Fibroblast of pulmonary artery (primary cell): ENCODE results near the gene TMBIM6.
"Not testable (repeated sequence)": the region's sequence is repeated elsewhere in the genome, so short reads cannot be mapped to it uniquely, and the experiment has no call there.

Experiments
- DNase-seq: peaks from one replicate; pipeline ENCODE4 v3.0.0-alpha.2; 2010; ENCODE audit warnings: low read depth
- H3K4me3 ChIP-seq: replicated peaks from 2 replicates; pipeline ENCODE4 v1.5.1; 2011; ENCODE audit warnings: low read depth, mild to moderate bottlenecking, control low read depth, low read length, moderate library complexity
- TF ChIP-seq, protein P1 (sequence below): IDR thresholded peaks from 2 replicates; pipeline ENCODE4 v1.5.1; 2011; ENCODE audit warnings: mild to moderate bottlenecking, control low read depth, low read length, inconsistent platforms; ENCODE audit errors: missing control alignments

TMBIM6 gene

DNA sequence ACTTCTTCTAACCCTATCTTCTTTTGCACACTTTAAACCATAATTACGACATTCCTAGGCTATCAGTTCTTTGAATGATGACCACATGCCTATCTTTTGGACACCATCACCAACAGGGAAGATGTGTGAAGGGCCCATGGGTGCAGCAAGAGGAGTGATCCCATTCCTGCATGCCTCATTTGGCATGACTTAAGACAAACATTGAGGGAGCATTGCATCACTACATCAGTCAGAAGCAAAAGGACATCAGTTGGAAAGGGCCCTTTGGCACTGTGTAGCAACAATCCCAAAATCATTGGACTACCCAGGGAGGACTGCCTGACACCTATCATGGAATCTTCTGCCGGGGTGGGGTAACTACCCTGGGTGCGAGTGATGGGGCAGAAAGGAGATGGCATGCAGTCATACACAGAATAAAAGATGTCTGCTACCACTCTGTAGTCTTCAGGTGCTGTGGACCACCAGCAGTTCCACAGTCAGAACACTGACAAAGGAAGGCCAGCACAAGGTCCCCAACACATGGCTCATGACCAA, 10.7 kb upstream of the TMBIM6 start:
- H3K4me3 ChIP-seq: no peak overlapping the region
- DNase-seq: no peak
- TF ChIP-seq, protein P1, sequence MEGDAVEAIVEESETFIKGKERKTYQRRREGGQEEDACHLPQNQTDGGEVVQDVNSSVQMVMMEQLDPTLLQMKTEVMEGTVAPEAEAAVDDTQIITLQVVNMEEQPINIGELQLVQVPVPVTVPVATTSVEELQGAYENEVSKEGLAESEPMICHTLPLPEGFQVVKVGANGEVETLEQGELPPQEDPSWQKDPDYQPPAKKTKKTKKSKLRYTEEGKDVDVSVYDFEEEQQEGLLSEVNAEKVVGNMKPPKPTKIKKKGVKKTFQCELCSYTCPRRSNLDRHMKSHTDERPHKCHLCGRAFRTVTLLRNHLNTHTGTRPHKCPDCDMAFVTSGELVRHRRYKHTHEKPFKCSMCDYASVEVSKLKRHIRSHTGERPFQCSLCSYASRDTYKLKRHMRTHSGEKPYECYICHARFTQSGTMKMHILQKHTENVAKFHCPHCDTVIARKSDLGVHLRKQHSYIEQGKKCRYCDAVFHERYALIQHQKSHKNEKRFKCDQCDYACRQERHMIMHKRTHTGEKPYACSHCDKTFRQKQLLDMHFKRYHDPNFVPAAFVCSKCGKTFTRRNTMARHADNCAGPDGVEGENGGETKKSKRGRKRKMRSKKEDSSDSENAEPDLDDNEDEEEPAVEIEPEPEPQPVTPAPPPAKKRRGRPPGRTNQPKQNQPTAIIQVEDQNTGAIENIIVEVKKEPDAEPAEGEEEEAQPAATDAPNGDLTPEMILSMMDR: no peak

DNA sequence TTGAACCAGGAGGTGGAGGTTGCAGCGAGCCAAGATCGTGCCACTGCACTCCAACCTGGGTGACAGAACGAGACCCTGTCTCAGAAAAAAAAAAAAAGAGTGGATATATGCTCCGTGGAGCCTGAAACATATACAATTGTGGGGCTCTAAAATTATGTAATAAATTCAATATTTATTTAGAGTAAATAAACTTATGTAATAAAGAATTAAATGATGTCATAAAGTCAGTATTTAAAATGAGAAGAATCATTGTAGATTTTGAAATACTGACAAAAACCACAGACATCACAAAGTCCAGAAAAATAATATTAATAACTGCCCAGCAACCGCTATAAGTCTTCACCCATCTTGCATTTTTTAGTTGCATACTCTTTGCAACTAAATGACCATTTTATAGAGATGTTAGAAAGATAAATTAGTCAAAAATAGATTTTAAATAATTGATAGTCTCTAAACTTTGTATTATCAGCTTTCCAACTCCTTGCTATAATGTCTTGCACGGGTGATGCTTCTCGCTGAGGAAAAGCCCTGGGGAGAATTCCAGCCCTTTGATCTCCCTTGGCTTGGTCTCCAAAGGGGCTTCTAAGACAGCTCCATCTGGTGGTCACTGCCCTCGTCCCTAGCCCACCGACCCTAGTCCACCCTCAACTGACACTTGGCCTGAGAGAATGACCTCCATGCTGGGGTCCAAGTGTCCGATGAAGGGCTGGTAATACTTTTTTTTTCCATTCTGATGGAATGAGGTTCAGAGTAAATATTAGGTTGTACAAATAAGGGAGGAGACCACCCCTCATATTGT, 7.9 kb upstream of the TMBIM6 start:
- H3K4me3 ChIP-seq: no peak overlapping the region
- no peak for DNase-seq
- TF ChIP-seq, protein P1: no peak

DNA sequence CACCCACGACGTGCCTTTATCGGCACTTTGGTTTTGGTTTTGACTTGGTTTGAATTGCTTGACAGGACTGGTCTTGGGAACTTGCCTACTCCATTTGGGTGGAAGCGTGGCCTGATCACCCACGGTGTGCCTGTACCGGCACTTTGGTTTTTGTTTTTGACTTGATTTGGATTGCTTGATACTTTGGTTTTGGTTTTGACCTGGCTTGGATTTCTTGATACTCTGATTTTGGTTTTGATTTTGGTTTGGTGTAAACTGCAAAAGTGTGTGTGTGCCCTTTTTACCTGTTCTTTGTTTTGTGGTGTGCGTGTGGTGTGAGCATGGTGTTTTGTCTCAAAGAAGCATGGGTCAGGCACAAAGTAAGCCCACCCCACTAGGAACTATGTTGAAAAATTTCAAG, 6.5 kb upstream of the TMBIM6 start:
- not testable (repeated sequence) for DNase-seq, H3K4me3 ChIP-seq

DNA sequence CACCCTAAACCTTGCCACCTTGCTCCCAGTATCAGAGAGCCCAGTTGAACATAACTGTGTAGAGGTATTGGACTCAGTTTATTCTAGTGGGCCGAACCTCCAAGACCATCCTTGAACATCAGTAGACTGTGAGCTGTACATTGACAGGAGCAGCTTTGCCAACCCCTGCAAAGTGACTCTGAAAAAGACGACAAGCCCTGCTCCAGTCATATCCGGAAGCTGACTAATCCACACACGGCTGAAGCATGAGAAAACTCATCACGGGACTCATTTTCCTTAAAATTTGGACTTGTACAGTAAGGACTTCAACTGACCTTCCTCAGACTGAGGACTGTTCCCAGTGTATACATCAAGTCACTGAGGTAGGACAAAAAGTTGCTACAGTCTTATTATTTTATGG, 2.6 kb upstream of the TMBIM6 start:
- DNase-seq: peak; percentile 47
- not testable (repeated sequence) for H3K4me3 ChIP-seq

DNA sequence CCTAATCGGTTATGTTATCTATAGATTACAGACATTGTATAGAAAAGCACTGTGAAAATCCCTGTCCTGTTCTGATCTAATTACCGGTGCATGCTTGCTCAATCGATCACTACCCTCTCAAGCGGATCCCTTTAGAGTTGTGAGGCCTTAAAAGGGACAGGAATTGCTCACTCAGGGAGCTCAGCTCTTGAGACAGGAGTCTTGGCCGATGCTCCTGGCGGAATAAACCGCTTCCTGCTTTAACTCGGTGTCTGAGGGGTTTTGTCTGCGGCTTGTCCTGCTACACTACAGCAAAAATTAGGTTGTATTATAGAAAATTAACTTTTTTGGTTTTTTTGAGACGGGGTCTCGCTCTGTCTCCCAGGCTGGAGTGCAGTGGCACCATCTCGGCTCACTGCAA, 1.1 kb upstream of the TMBIM6 start:
- DNase-seq, H3K4me3 ChIP-seq: not testable (repeated sequence)

DNA sequence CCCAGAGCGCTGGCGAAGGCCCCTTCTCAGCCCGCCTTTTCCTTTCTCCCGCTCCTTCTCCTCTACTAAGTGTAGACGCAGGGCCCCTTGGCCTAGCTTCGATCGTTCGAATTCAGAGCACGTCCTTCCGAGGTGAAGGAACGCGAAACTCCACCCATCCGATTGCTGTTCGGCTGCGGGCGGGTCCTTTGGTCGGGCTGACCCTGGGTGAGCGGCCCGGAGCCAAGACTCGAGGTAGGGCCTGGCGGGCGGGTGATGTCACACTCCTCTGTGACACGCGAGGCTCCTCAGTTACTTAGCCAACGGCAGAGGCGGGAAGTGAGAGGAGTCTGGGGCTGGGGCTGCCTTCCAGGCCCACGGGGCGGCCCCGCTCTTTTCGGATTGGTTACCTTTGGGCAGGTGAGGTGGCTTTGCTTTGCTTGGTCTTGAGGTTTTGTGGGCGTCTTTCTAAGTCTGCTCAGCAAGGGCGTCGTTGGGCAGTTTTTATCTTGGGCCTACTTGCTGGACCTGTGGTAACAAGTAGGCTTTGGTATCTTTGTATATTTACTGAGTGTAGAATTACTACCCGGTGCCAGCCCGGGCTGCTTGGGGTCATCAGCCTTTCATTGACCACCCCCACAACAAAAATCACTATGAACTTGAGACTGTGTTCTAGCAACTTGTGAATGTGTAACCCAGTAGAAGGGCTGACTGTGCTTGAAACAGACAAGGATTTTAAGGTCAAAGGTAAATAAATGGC, 694 bp downstream of the TMBIM6 start:
- peak; percentile 88 for DNase-seq
- TF ChIP-seq, protein P1: no peak
- H3K4me3 ChIP-seq: peak overlapping the region; percentile 91

DNA sequence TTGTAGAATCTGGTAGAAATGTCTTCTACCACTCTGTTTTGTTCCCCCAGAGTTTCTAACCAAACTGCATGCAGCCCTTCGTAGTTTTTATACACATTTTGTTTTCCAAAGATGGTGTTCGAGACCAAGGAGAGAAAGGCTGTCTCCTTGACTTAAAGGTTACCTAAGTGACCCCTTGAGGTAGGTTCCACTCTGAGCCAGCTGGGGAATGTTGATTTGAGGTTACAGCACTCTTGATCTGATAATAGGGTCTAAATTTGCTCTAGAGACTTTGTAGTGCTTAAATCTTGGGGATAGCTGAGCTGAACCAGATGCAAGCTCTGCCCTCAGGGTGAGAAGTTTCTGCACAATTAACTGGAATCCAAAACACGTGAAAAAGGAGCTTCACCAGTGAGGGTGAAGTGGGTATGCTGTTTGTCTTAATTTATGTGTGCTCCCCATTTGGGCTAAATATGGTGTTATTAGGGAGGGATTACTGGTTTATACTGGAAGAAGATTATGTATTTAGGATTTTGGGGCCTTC, 3.1 kb downstream of the TMBIM6 start:
- TF ChIP-seq, protein P1: no peak
- no peak for DNase-seq
- no peak overlapping the region for H3K4me3 ChIP-seq

DNA sequence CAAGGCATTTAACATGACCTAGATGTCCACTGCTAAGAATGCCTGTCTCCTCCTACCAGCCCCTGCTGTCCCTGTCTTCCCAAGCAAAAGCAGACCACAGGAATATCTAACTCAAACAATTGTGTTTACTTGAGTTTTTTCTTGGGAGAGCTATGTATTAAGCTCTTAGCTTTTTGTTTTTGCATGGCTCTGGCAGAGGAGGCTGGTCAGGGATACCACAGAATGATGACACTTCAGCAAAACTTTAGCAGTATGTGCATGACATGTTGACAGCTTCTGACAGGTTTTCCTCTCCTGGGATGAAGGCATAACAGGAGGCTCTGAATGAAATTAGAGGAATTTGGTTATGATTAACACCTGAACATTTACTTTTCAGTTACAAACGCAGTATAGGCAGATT, 6.9 kb downstream of the TMBIM6 start:
- no peak for DNase-seq
- H3K4me3 ChIP-seq: no peak overlapping the region
- TF ChIP-seq, protein P1: no peak
